Uterus (tissue), 4 donors: ENCODE data around the gene HNRNPH2. TPM values are rescaled to one million over a fixed set of nuclear protein-coding genes. Genes with fewer than 3 reads are reported as not detected.
A peak's percentile ranks its signal among the peaks of the same experiment; 100 is the strongest.

Experiments used
- DNase-seq, 2 donors: peaks; one replicate each; pipeline ENCODE4 v3.0.0-alpha.2; 2019 to 2020
- H3K27ac ChIP-seq, 2 donors: fragments of 200-600 bp; sonication (generic); 1 replicate in 1 of 2; 2 replicates in 1 of 2; pipeline ENCODE4 v1.5.1; 2016 to 2018
- H3K27me3 ChIP-seq, 2 donors: fragments of 200-600 bp; sonication (generic); one replicate each; pipeline ENCODE4 v1.5.1; 2018 to 2019; ENCODE audit warnings: control low read depth in 1 of 2
- H3K36me3 ChIP-seq, 2 donors: fragments of 200-600 bp; sonication (generic); one replicate each; pipeline ENCODE4 v1.5.1; 2019; ENCODE audit warnings: control low read depth in 1 of 2
- H3K4me1 ChIP-seq, 2 donors: fragments of 200-600 bp; sonication (generic); one replicate each; pipeline ENCODE4 v1.5.1; 2018 to 2019; ENCODE audit warnings: control low read depth in 1 of 2
- H3K4me3 ChIP-seq, 2 donors: fragments of 200-600 bp; sonication (generic); 1 replicate in 1 of 2; 2 replicates in 1 of 2; pipeline ENCODE4 v1.5.1; 2018 to 2019; ENCODE audit warnings: mild to moderate bottlenecking in 1 of 2
- H3K9me3 ChIP-seq, 2 donors: fragments of 200-600 bp; sonication (generic); one replicate each; pipeline ENCODE4 v1.5.1; 2019; ENCODE audit warnings: control low read depth in 1 of 2
- CTCF ChIP-seq, 4 experiments: fragments of 200-600 bp in 2 of 4; fragments of 450-650 bp in 2 of 4; sonication (generic) in 2 of 4; IDR thresholded peaks; one replicate each; pipeline ENCODE4 v1.5.1; 2016 to 2019; ENCODE audit warnings: antibody characterized with exemption in 4 of 4, mild to moderate bottlenecking in 2 of 4, moderate library complexity in 1 of 4
- POLR2A ChIP-seq, 2 donors: fragments of 450-650 bp; IDR thresholded peaks; one replicate each; pipeline ENCODE4 v1.6.1; 2016; ENCODE audit warnings: antibody characterized with exemption in 2 of 2, mild to moderate bottlenecking in 1 of 2, moderate library complexity in 1 of 2
- intact Hi-C: fragments of 100-400 bp; cut with DNase I; formaldehyde crosslinking; loops from one replicate; pipeline ENCODE4 v1.15.1; 2023; ENCODE audit warnings: low total_unique reads
- total RNA-seq, 4 donors: library from RNA; depleted of rRNA in 3 of 4; stranded (reverse); fragments of >200 nt in 3 of 4; gene quantifications; one replicate each; pipeline versions ENCODE4 v1.1.0 to v1.2.4, GENCODE V29; 2014 to 2023
- donor health status: DM: yes; HTN: yes; CAD: no.

The HNRNPH2 gene
- total RNA-seq, 4 donors from 2014 or later: 22.0 to 87.2 (median 40.7) TPM

GRCh38 chrX:101409043-101409442, 1.0 kb downstream of the HNRNPH2 start:
- Histone ChIP-seq H3K36me3 (no peaks in the 10 kb centered on the region), H3K4me3 (peak overlapping the region; percentile 52 to 57), H3K9me3 (no peaks in the 10 kb centered on the region), H3K4me1 (no peaks in the 10 kb centered on the region), H3K27me3 (no peaks in the 10 kb centered on the region), H3K27ac (peak overlapping the region; percentile 93 to 97)
- DNase-seq: no peak
- TF ChIP-seq CTCF (IDR thresholded peaks at IDR 0.05) (no peak), POLR2A (IDR thresholded peaks at IDR 0.05) (no peak)
- intact Hi-C loops: no loop called here

- intact Hi-C loops: no loop called here
- Histone ChIP-seq H3K27me3 (no peaks in the 10 kb centered on the region), H3K4me3 (no peak overlapping the region), H3K9me3 (no peaks in the 10 kb centered on the region), H3K4me1 (peaks cover 0 to 4% of the 10 kb centered on the region in 2 donors), H3K36me3 (no peaks in the 10 kb centered on the region), H3K27ac (peak overlapping the region in 1 of 2 donors; percentile 97)
- TF ChIP-seq CTCF (IDR thresholded peaks at IDR 0.05) (no peak), POLR2A (IDR thresholded peaks at IDR 0.05) (no peak)
- DNase-seq: no peak
Observed at GRCh38 chrX:101410461-101410860, 2.4 kb downstream of the HNRNPH2 start.

GRCh38 chrX:101411984-101412383, 4.0 kb downstream of the HNRNPH2 start:
- H3K4me3 ChIP-seq: no peak overlapping the region
- H3K27ac ChIP-seq: no peak overlapping the region
- TF ChIP-seq CTCF (IDR thresholded peaks at IDR 0.05) (no peak), POLR2A (IDR thresholded peaks at IDR 0.05) (no peak)
- H3K9me3 ChIP-seq: no peaks in the 10 kb centered on the region
- peaks cover 0 to 4% of the 10 kb centered on the region in 2 donors for H3K4me1 ChIP-seq
- no peaks in the 10 kb centered on the region for H3K36me3 ChIP-seq
- DNase-seq: no peak
- H3K27me3 ChIP-seq: no peaks in the 10 kb centered on the region
- intact Hi-C loops: no loop called here

- no peaks in the 10 kb centered on the region for H3K36me3 ChIP-seq
- DNase-seq: peak; percentile 30 to 38
- H3K4me3 ChIP-seq: no peak overlapping the region
- no peaks in the 10 kb centered on the region for H3K27me3 ChIP-seq
- peak overlapping the region; percentile 94 to 96 for H3K27ac ChIP-seq
- intact Hi-C loops: no loop called here
- TF ChIP-seq CTCF (IDR thresholded peaks at IDR 0.05) (peak; percentile 74 to 84 (median 80)), POLR2A (IDR thresholded peaks at IDR 0.05) (peak in 1 of 2 donors; percentile 26)
- H3K9me3 ChIP-seq: no peaks in the 10 kb centered on the region
- H3K4me1 ChIP-seq: peaks cover 0 to 4% of the 10 kb centered on the region in 2 donors
Observed at GRCh38 chrX:101415180-101416145, 7.4 kb downstream of the HNRNPH2 start.

GRCh38 chrX:101416691-101417090, 8.7 kb downstream of the HNRNPH2 start:
- Histone ChIP-seq H3K27ac (peak overlapping the region; percentile 94 to 96), H3K36me3 (no peaks in the 10 kb centered on the region), H3K27me3 (no peaks in the 10 kb centered on the region), H3K9me3 (no peaks in the 10 kb centered on the region), H3K4me1 (peaks cover 0 to 4% of the 10 kb centered on the region in 2 donors), H3K4me3 (no peak overlapping the region)
- DNase-seq: no peak
- intact Hi-C loops: no loop called here
- no peak for TF ChIP-seq CTCF (IDR thresholded peaks at IDR 0.05)
